SK-N-MC (cell line): ENCODE measurements around the gene CDKN2C.
"Not testable (repeated sequence)": the region's sequence is repeated elsewhere in the genome, so short reads cannot be mapped to it uniquely, and the experiment has no call there.

Experiments used
- FOXP2 ChIP-seq: optimal IDR thresholded peaks from 2 replicates; pipeline ENCODE3; 2011; ENCODE audit warnings: mild to moderate bottlenecking, moderate library complexity; ENCODE audit not compliant: insufficient read depth; ENCODE audit errors: extremely low read length, control extremely low read depth
- POLR2AphosphoS5 ChIP-seq: IDR thresholded peaks from 2 replicates; pipeline ENCODE4 v1.6.1; 2012; ENCODE audit warnings: mild to moderate bottlenecking, low read depth, low read length, borderline replicate concordance

GRCh38 chr1:50952566-50952965, 17.5 kb upstream of the CDKN2C start:
- not testable (repeated sequence) for TF ChIP-seq POLR2AphosphoS5, FOXP2
